ENCODE results near the gene CANT1. TPM values are rescaled to one million over a fixed set of nuclear protein-coding genes. Genes with fewer than 3 reads are reported as not detected.

Gene CANT1
- total and polyA plus RNA-seq, 2 of the 13 experiments (the other 11 are each of a cell fraction or from before 2014, with no cell fraction given) = 34.1 to 42.1 TPM

GRCh38 chr17:79006794-79007503, 2.6 kb downstream of the CANT1 start:
- no peak for TF ChIP-seq GLI4 (CRISPR knock-in tag; IDR thresholded peaks at IDR 0.05; ENCODE audit: borderline replicate concordance)
- TF ChIP-seq SNAPC5 (CRISPR knock-in tag; IDR thresholded peaks at IDR 0.05; ENCODE audit: borderline replicate concordance) = no peak
- no peak for TF ChIP-seq ZFP36 (IDR thresholded peaks at IDR 0.05; ENCODE audit: borderline replicate concordance, low read depth, low read length, partially characterized antibody)
- TF ChIP-seq ZBTB1 (CRISPR knock-in tag; IDR thresholded peaks at IDR 0.05; ENCODE audit: borderline replicate concordance) = no peak
- no peak for TF ChIP-seq FOXP1 (IDR thresholded peaks at IDR 0.05)
- no peak for TF ChIP-seq FOXP1 (CRISPR knock-in tag; IDR thresholded peaks at IDR 0.05)
- no peak for TF ChIP-seq DNMT1 (CRISPR knock-in tag; IDR thresholded peaks at IDR 0.05)
- TF ChIP-seq SOX13 (IDR thresholded peaks at IDR 0.05) = no peak
- TF ChIP-seq SOX13 (CRISPR knock-in tag; conservative IDR thresholded peaks at IDR 0.05 in 1 of 2, IDR thresholded peaks at IDR 0.05 in 1 of 2) = peak in 1 of 2 experiments; percentile 55; a peak in 2 of 4 replicates
- TF ChIP-seq BCL6 (CRISPR knock-in tag; IDR thresholded peaks at IDR 0.05) = peak; percentile 83
- no peak for TF ChIP-seq PREB (CRISPR knock-in tag; IDR thresholded peaks at IDR 0.05)
- TF ChIP-seq ATF6 (CRISPR knock-in tag; conservative IDR thresholded peaks at IDR 0.05) = no peak
- no peak for TF ChIP-seq POLR2AphosphoS5 (IDR thresholded peaks at IDR 0.05; ENCODE audit: low read depth, low read length)
- H3K36me3 ChIP-seq (replicated peaks in 1 of 2; ENCODE audit: control insufficient read depth in 1 of 2, insufficient read depth in 2 of 2, low read length in 2 of 2) = peaks cover 5 to 10% of the 10 kb centered on the region in 2 experiments; a peak in 3 of 5 replicates
- H3K4me3 ChIP-seq (replicated peaks in 1 of 3; ENCODE audit: insufficient read depth in 1 of 3, low read depth in 2 of 3, low read length in 3 of 3) = no peak overlapping the region
- H3K27me3 ChIP-seq (ENCODE audit: control insufficient read depth in 1 of 2, insufficient read depth in 2 of 2, low read length in 2 of 2) = no peaks in the 10 kb centered on the region; a peak in 1 of 5 replicates
- 95% methylated on average over 19 of the region's 19 CpGs for WGBS (ENCODE audit: low lambda C conversion rate)
- FAIRE-seq = no peak
- peaks cover 68% of the 10 kb centered on the region for H3K4me1 ChIP-seq (ENCODE audit: insufficient read depth, low read length)
- no TSS peak for BruUV-seq (replicated peaks)
- no peak overlapping the region for H3K27ac ChIP-seq (ENCODE audit: extremely low read length, insufficient read depth, low read length)
- H3K9ac ChIP-seq (ENCODE audit: insufficient read depth, low read depth, low read length) = no peak overlapping the region
- ATAC-seq = no peak
- H3K9me3 ChIP-seq (ENCODE audit: low read length) = no peaks in the 10 kb centered on the region
- H4K20me1 ChIP-seq (ENCODE audit: insufficient read depth, low read length) = no peaks in the 10 kb centered on the region
- H3K4me2 ChIP-seq (ENCODE audit: low read depth, low read length) = 0 out of 2 replicates have a peak overlapping the region, but pooled peaks have one; percentile 99
- in situ Hi-C loops (cut with HindIII; ENCODE audit: extremely low pct_ligation_motif_present, low pct_unique_long_range_greater_than_20kb) (no loop called here), intact Hi-C loops (cut with micrococcal nuclease; ENCODE audit: unreplicated experiment) (no loop called here)
- no peak overlapping the region for H2AFZ ChIP-seq (ENCODE audit: low read length)
- ChIA-PET CTCF (ENCODE audit: low intra/inter-chr PET ratio, low total read pairs) (no interaction called here), POLR2A (interaction anchor here (1.3 to 2.0 kb wide), 2 partner anchors 27 kb away, joined by 4 to 9 read pairs; partner anchors contain the start of gene LGALS3BP)
- H3K79me2 ChIP-seq (ENCODE audit: insufficient read depth, low read length) = peaks cover 60% of the 10 kb centered on the region
- no peak for DNase-seq (ENCODE audit: low spot score)
